Stimulated activated CD8-positive, alpha-beta memory T cell treated with anti-CD3 and anti-CD28 coated beads, Interleukin-15, amount 100 ng/mL, for 48 hours (primary cell): ENCODE measurements around the gene GCN1.
"Not testable (repeated sequence)": the region's sequence is repeated elsewhere in the genome, so short reads cannot be mapped to it uniquely, and the experiment has no call there.

Experiments used
- DNase-seq, 2 donors: peaks; one replicate each; pipeline ENCODE4 v3.0.0-alpha.2; 2020; ENCODE audit warnings: low read depth in 2 of 2

Gene GCN1

GRCh38 chr12:120213182-120213581 lies 18.7 kb upstream of the GCN1 start:
- DNase-seq: not testable (repeated sequence)

GRCh38 chr12:120212301-120212700 lies 17.8 kb upstream of the GCN1 start:
- no peak for DNase-seq

GRCh38 chr12:120211904-120212283 lies 17.4 kb upstream of the GCN1 start:
- DNase-seq: no peak

- DNase-seq: no peak
Measured at GRCh38 chr12:120211243-120211903, 16.9 kb upstream of the GCN1 start.

- no peak for DNase-seq
Measured at GRCh38 chr12:120209851-120210250, 15.3 kb upstream of the GCN1 start.

- no peak for DNase-seq
Measured at GRCh38 chr12:120207227-120207626, 12.7 kb upstream of the GCN1 start.

GRCh38 chr12:120206781-120207180 lies 12.3 kb upstream of the GCN1 start:
- DNase-seq: not testable (repeated sequence)

- DNase-seq: no peak
Measured at GRCh38 chr12:120206228-120206627, 11.7 kb upstream of the GCN1 start.

GRCh38 chr12:120204171-120204570 lies 9.7 kb upstream of the GCN1 start:
- no peak for DNase-seq

- no peak for DNase-seq
Measured at GRCh38 chr12:120200364-120200800, 5.9 kb upstream of the GCN1 start.

- DNase-seq: no peak
Measured at GRCh38 chr12:120199595-120200306, 5.2 kb upstream of the GCN1 start.

- no peak for DNase-seq
Measured at GRCh38 chr12:120199025-120199424, 4.5 kb upstream of the GCN1 start.

- no peak for DNase-seq
Measured at GRCh38 chr12:120197542-120197887, 3.0 kb upstream of the GCN1 start.

GRCh38 chr12:120196817-120197541 lies 2.5 kb upstream of the GCN1 start:
- DNase-seq: not testable (repeated sequence)

- DNase-seq: no peak
Measured at GRCh38 chr12:120196363-120196762, 1.8 kb upstream of the GCN1 start.

- DNase-seq: no peak
Measured at GRCh38 chr12:120194226-120194533, 335 bp downstream of the GCN1 start.

- not testable (repeated sequence) for DNase-seq
Measured at GRCh38 chr12:120193286-120193685, 1.2 kb downstream of the GCN1 start.

GRCh38 chr12:120190985-120191480 lies 3.5 kb downstream of the GCN1 start:
- DNase-seq: no peak

- DNase-seq: no peak
Measured at GRCh38 chr12:120190386-120190785, 4.1 kb downstream of the GCN1 start.

GRCh38 chr12:120186654-120187053 lies 7.9 kb downstream of the GCN1 start:
- no peak for DNase-seq

GRCh38 chr12:120183211-120183631 lies 11.3 kb downstream of the GCN1 start:
- no peak for DNase-seq

GRCh38 chr12:120181991-120182631 lies 12.4 kb downstream of the GCN1 start:
- DNase-seq: no peak
